GM12878 (cell line): Measurements from ENCODE around the gene N4BP2. TPM values are rescaled to one million over a fixed set of nuclear protein-coding genes. Genes with fewer than 3 reads are reported as not detected.

Experiments
- ATAC-seq: fragments of 200-7000 bp; cut with Tn5 transposase; 3 replicates; pipeline ENCODE4 v1.9.1; 2020; ENCODE audit warnings: mild to moderate bottlenecking, moderate library complexity
- BruUV-seq: library from RNA; stranded (reverse); fragments of 400-500 nt; replicated peaks from 2 replicates; lab custom pipeline; 2021; lab: Mats Ljungman, UMichigan
- CTCF ChIA-PET: fragments of 300-600 bp; sonication (Branson Sonifier 250); formaldehyde crosslinking; extraction: SDS; loops from one replicate; lab custom pipeline; 2021; ENCODE audit warnings: inconsistent platforms; lab: Yijun Ruan, JAX
- POLR2A ChIA-PET: fragments of 350-600 bp; formaldehyde crosslinking; extraction: SDS; loops from one replicate; lab custom pipeline; 2021; ENCODE audit warnings: inconsistent platforms; lab: Charles Lee
- RAD21 ChIA-PET: fragments of 300-600 bp; sonication (Branson Sonifier 250); formaldehyde crosslinking; loops from one replicate; lab custom pipeline; 2023; ENCODE audit warnings: antibody characterized with exemption; ENCODE audit not compliant: unreplicated experiment; lab: Charles Lee
- SMC1A ChIA-PET: fragments of 300-600 bp; sonication (Branson Sonifier 250); formaldehyde crosslinking; loops from one replicate; lab custom pipeline; 2023; ENCODE audit not compliant: unreplicated experiment, uncharacterized antibody; lab: Charles Lee
- DNase-seq: peaks from one replicate; pipeline ENCODE4 v3.0.0-alpha.2; 2011; ENCODE audit warnings: low read depth, low spot score
- FAIRE-seq: peaks from 3 replicates; lab custom pipeline; 2011; peaks lifted over from hg19 to GRCh38; lab: Jason Lieb, UNC
- H2AFZ ChIP-seq: 2 replicates; pipeline ENCODE4 v1.6.0; 2011; ENCODE audit warnings: low read depth, low read length, control low read depth; ENCODE audit not compliant: control insufficient read depth
- H3K27ac ChIP-seq: 2 replicates; pipeline ENCODE4 v1.5.1; 2011; ENCODE audit warnings: control low read depth; ENCODE audit not compliant: control insufficient read depth, insufficient read depth
- H3K27me3 ChIP-seq, 2 experiments: replicated peaks in 1 of 2; 2 replicates each; pipeline versions ENCODE4 v1.6.0 to v1.6.1; 2011; ENCODE audit warnings: low read length in 1 of 2; ENCODE audit not compliant: control insufficient read depth in 2 of 2, insufficient read depth in 2 of 2
- H3K36me3 ChIP-seq, 2 experiments: 2 replicates each; pipeline ENCODE4 v1.5.1; 2011; ENCODE audit warnings: low read length in 1 of 2; ENCODE audit not compliant: control insufficient read depth in 2 of 2, insufficient read depth in 2 of 2
- H3K4me1 ChIP-seq: 2 replicates; pipeline ENCODE4 v1.6.1; 2011; ENCODE audit warnings: mild to moderate bottlenecking, low read length, moderate library complexity, mixed read lengths; ENCODE audit not compliant: control insufficient read depth, insufficient read depth
- H3K4me2 ChIP-seq: 2 replicates; pipeline ENCODE4 v1.6.0; 2011; ENCODE audit warnings: control low read depth; ENCODE audit not compliant: control insufficient read depth, insufficient read depth
- H3K4me3 ChIP-seq: fragments of 200-600 bp; sonication (generic); 2 replicates; pipeline ENCODE4 v1.5.1; 2016
- H3K79me2 ChIP-seq: 2 replicates; pipeline ENCODE4 v1.6.0; 2011; ENCODE audit warnings: low read length; ENCODE audit not compliant: control insufficient read depth, insufficient read depth
- H3K9ac ChIP-seq: 2 replicates; pipeline ENCODE4 v1.8.0; 2011; ENCODE audit warnings: low read length, control low read depth, mixed read lengths; ENCODE audit not compliant: control insufficient read depth, insufficient read depth
- H3K9me3 ChIP-seq: replicated peaks from 3 replicates; pipeline ENCODE4 v1.5.1; 2011; ENCODE audit warnings: mild to moderate bottlenecking, low read length; ENCODE audit not compliant: control insufficient read depth, insufficient read depth
- H4K20me1 ChIP-seq: 2 replicates; pipeline ENCODE4 v1.6.0; 2011; ENCODE audit not compliant: control insufficient read depth, insufficient read depth
- BHLHE40 ChIP-seq, 2 experiments: fragments of 450-650 bp in 1 of 2; IDR thresholded peaks; 2 replicates each; pipeline ENCODE4 v1.6.1; 2011 to 2017; ENCODE audit warnings: low read depth in 2 of 2, borderline replicate concordance in 1 of 2, improper control_type of control experiment in 1 of 2, low read length in 1 of 2, mild to moderate bottlenecking in 1 of 2
- CREB1 ChIP-seq: IDR thresholded peaks from 2 replicates; pipeline ENCODE4 v1.6.1; 2012; ENCODE audit warnings: low read depth, mild to moderate bottlenecking, inconsistent platforms
- IKZF1 ChIP-seq: fragments of 450-650 bp; conservative IDR thresholded peaks from 2 replicates; pipeline ENCODE4 v1.6.1; 2017; ENCODE audit warnings: antibody characterized with exemption, mild to moderate bottlenecking
- NBN ChIP-seq: fragments of 450-650 bp; IDR thresholded peaks from 2 replicates; pipeline ENCODE4 v1.6.1; 2016
- RAD21 ChIP-seq: IDR thresholded peaks from 2 replicates; pipeline ENCODE4 v1.6.1; 2011; ENCODE audit warnings: mild to moderate bottlenecking, low read depth, low read length, moderate library complexity; ENCODE audit not compliant: insufficient read depth
- RUNX3 ChIP-seq: IDR thresholded peaks from 2 replicates; pipeline ENCODE4 v1.6.1; 2012; ENCODE audit warnings: low read length, inconsistent platforms
- SKIL ChIP-seq: fragments of 450-650 bp; IDR thresholded peaks from 2 replicates; pipeline ENCODE4 v1.6.1; 2017; ENCODE audit warnings: mild to moderate bottlenecking, low read depth, inconsistent platforms; ENCODE audit not compliant: poor library complexity, severe bottlenecking
- SMAD5 ChIP-seq: IDR thresholded peaks from 2 replicates; pipeline ENCODE4 v1.6.1; 2016; ENCODE audit warnings: antibody characterized with exemption, low read depth
- ZBED1 ChIP-seq: IDR thresholded peaks from 2 replicates; pipeline ENCODE4 v1.6.1; 2016; ENCODE audit warnings: borderline replicate concordance
- ZNF207 ChIP-seq: fragments of 450-650 bp; IDR thresholded peaks from 2 replicates; pipeline ENCODE4 v1.6.1; 2014; ENCODE audit warnings: antibody characterized with exemption, mild to moderate bottlenecking, borderline replicate concordance
- WGBS: methylation state at CpG from one replicate; pipeline ENCODE4 v1.1.6; 2016; ENCODE audit warnings: low lambda C conversion rate; ENCODE audit not compliant: insufficient replicate concordance, insufficient coverage; ENCODE audit errors: missing lambda C conversion rate; 5-methylcytosine and 5-hydroxymethylcytosine counted together
- in situ Hi-C: fragments of 300-500 bp; cut with MboI; formaldehyde crosslinking; loops from 9 replicates; pipeline ENCODE4 v1.14.3; 2018; ENCODE audit warnings: mixed read lengths
- intact Hi-C: fragments of 100-400 bp; cut with micrococcal nuclease; formaldehyde crosslinking; loops from one replicate; pipeline ENCODE4 v1.14.2; 2022; ENCODE audit not compliant: unreplicated experiment
- polyA plus RNA-seq, 11 experiments: library from polyadenylated mRNA; depleted of rRNA in 4 of 11; unstranded in 6 of 11; stranded (reverse) in 5 of 11; fragments of >200 nt; fragmentation: Nextera tagmentation in 4 of 11; fragmentation: Illumina TruSeq in 1 of 11; extraction: Ambion mirVana in 4 of 11; extraction: Trizol in 1 of 11; gene quantifications; 1 replicate in 1 of 11; 2 replicates in 10 of 11; pipeline versions ENCODE4 v1.2.1 to v1.2.3, GENCODE V29; 2011 to 2016; ENCODE audit warnings: inconsistent platforms in 2 of 11, missing spikeins in 2 of 11, low read depth in 1 of 11
- total RNA-seq, 4 experiments: library from RNA; depleted of rRNA in 3 of 4; stranded (reverse); fragments of >200 nt in 3 of 4; fragmentation: Illumina TruSeq in 1 of 4; extraction: Trizol in 1 of 4; gene quantifications; 2 replicates each; pipeline versions ENCODE4 v1.2.1 to v1.2.3, GENCODE V29; 2013 to 2021
- TF ChIP-seq, protein P1 (sequence below): fragments of 450-650 bp; IDR thresholded peaks from 2 replicates; pipeline ENCODE4 v1.6.1; 2017; ENCODE audit warnings: mild to moderate bottlenecking, moderate library complexity
- TF ChIP-seq, protein P2 (sequence below): fragments of 450-650 bp; IDR thresholded peaks from 2 replicates; pipeline ENCODE4 v1.6.1; 2017; ENCODE audit warnings: antibody characterized with exemption, mild to moderate bottlenecking, moderate library complexity

Gene N4BP2
- total and polyA plus RNA-seq, 10 of the 15 experiments (the other 5 are each of a cell fraction or from before 2014, with no cell fraction given), result 2.3 to 18.7 (median 10.0) TPM

GRCh38 chr4:40149960-40150385, 93.3 kb downstream of the N4BP2 start:
- DNase-seq, result peak; percentile 79
- BruUV-seq, result no TSS peak
- POLR2A ChIA-PET, result interaction anchor here (1.2 kb wide), 1 partner anchor 158 kb away, joined by 7 read pairs; no protein-coding TSS in a partner anchor
- peaks cover 2% of the 10 kb centered on the region; the same call in 1 of the 2 replicates for H3K79me2 ChIP-seq
- H3K27me3 ChIP-seq, result no peaks in the 10 kb centered on the region
- H3K4me3 ChIP-seq, result no peak overlapping the region
- 18% methylated on average over 3 of the region's 3 CpGs for WGBS
- no peaks in the 10 kb centered on the region for H3K36me3 ChIP-seq
- no peak overlapping the region for H3K27ac ChIP-seq
- intact Hi-C loops (loop anchor here (1.0 to 5.0 kb wide), 8 partner anchors 35 to 572 kb away; partner anchors contain the start of gene N4BP2), in situ Hi-C loops (loop anchor here (5.0 kb wide), 1 partner anchor 162 kb away; no protein-coding TSS in a partner anchor)
- no peaks in the 10 kb centered on the region for H3K4me1 ChIP-seq
- H3K9ac ChIP-seq, result no peak overlapping the region
- no peaks in the 10 kb centered on the region for H4K20me1 ChIP-seq
- RAD21 ChIA-PET, result interaction anchor here (0.7 to 5.1 kb wide), 11 partner anchors 20 to 568 kb away, joined by 3 to 27 read pairs (median 4); no protein-coding TSS in a partner anchor
- CTCF ChIA-PET, result interaction anchor here (0.6 to 5.2 kb wide), 15 partner anchors 24 to 569 kb away, joined by 3 to 34 read pairs (median 4); no protein-coding TSS in a partner anchor
- peak; percentile 95 for ATAC-seq
- peak; percentile 92 for FAIRE-seq
- H2AFZ ChIP-seq, result no peak overlapping the region
- SMC1A ChIA-PET, result interaction anchor here (0.6 to 7.2 kb wide), 12 partner anchors 19 to 176 kb away, joined by 3 to 95 read pairs (median 4); no protein-coding TSS in a partner anchor
- H3K9me3 ChIP-seq, result peaks cover 5% of the 10 kb centered on the region; the same call in 2 of the 3 replicates
- H3K4me2 ChIP-seq, result no peak overlapping the region
- TF ChIP-seq RAD21 (peak; percentile 95), SMAD5 (no peak), CREB1 (0 out of 2 replicates have a peak, but pooled peaks have one; percentile 28), ZBED1 (no peak), IKZF1 (peak; percentile 29; the same call in 1 of the 2 replicates), NBN (peak; percentile 65; the same call in 1 of the 2 replicates), ZNF207 (no peak), BHLHE40 (IDR thresholded peaks at IDR 0.05; ENCODE audit: borderline replicate concordance in 1 of 2, low read depth in 2 of 2, low read length in 1 of 2) (0 out of 4 replicates have a peak, but pooled peaks of 1 of the 2 experiments have one; percentile 27), RUNX3 (peak; percentile 2; the same call in 1 of the 2 replicates), SKIL (peak; percentile 40)
- TF ChIP-seq, protein P1, sequence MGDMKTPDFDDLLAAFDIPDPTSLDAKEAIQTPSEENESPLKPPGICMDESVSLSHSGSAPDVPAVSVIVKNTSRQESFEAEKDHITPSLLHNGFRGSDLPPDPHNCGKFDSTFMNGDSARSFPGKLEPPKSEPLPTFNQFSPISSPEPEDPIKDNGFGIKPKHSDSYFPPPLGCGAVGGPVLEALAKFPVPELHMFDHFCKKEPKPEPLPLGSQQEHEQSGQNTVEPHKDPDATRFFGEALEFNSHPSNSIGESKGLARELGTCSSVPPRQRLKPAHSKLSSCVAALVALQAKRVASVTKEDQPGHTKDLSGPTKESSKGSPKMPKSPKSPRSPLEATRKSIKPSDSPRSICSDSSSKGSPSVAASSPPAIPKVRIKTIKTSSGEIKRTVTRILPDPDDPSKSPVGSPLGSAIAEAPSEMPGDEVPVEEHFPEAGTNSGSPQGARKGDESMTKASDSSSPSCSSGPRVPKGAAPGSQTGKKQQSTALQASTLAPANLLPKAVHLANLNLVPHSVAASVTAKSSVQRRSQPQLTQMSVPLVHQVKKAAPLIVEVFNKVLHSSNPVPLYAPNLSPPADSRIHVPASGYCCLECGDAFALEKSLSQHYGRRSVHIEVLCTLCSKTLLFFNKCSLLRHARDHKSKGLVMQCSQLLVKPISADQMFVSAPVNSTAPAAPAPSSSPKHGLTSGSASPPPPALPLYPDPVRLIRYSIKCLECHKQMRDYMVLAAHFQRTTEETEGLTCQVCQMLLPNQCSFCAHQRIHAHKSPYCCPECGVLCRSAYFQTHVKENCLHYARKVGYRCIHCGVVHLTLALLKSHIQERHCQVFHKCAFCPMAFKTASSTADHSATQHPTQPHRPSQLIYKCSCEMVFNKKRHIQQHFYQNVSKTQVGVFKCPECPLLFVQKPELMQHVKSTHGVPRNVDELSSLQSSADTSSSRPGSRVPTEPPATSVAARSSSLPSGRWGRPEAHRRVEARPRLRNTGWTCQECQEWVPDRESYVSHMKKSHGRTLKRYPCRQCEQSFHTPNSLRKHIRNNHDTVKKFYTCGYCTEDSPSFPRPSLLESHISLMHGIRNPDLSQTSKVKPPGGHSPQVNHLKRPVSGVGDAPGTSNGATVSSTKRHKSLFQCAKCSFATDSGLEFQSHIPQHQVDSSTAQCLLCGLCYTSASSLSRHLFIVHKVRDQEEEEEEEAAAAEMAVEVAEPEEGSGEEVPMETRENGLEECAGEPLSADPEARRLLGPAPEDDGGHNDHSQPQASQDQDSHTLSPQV, result peak; percentile 43; the same call in 1 of the 2 replicates
- TF ChIP-seq, protein P2, sequence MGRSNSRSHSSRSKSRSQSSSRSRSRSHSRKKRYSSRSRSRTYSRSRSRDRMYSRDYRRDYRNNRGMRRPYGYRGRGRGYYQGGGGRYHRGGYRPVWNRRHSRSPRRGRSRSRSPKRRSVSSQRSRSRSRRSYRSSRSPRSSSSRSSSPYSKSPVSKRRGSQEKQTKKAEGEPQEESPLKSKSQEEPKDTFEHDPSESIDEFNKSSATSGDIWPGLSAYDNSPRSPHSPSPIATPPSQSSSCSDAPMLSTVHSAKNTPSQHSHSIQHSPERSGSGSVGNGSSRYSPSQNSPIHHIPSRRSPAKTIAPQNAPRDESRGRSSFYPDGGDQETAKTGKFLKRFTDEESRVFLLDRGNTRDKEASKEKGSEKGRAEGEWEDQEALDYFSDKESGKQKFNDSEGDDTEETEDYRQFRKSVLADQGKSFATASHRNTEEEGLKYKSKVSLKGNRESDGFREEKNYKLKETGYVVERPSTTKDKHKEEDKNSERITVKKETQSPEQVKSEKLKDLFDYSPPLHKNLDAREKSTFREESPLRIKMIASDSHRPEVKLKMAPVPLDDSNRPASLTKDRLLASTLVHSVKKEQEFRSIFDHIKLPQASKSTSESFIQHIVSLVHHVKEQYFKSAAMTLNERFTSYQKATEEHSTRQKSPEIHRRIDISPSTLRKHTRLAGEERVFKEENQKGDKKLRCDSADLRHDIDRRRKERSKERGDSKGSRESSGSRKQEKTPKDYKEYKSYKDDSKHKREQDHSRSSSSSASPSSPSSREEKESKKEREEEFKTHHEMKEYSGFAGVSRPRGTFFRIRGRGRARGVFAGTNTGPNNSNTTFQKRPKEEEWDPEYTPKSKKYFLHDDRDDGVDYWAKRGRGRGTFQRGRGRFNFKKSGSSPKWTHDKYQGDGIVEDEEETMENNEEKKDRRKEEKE, result no peak
